Smooth muscle cell (in vitro differentiated cells): ENCODE data around the gene GDF10. TPM values are rescaled to one million over a fixed set of nuclear protein-coding genes. Genes with fewer than 3 reads are reported as not detected.

Experiments used
- DNase-seq: peaks from one replicate; lab custom pipeline; 2025; ENCODE audit not compliant: unreplicated experiment; lab: John Stamatoyannopoulos, UW
- H2AFZ ChIP-seq: fragments of 200-600 bp; sonication (generic); 2 replicates; pipeline ENCODE4 v1.6.0; 2016; ENCODE audit warnings: antibody characterized with exemption, low read depth, mild to moderate bottlenecking
- H3F3A ChIP-seq: fragments of 200-600 bp; sonication (generic); 2 replicates; pipeline ENCODE4 v1.6.0; 2017; ENCODE audit warnings: antibody characterized with exemption, low read depth
- H3K27ac ChIP-seq: fragments of 200-600 bp; sonication (generic); 2 replicates; pipeline ENCODE4 v1.5.1; 2016; ENCODE audit warnings: low read depth, mild to moderate bottlenecking
- H3K27me3 ChIP-seq: fragments of 200-600 bp; sonication (generic); 2 replicates; pipeline ENCODE4 v1.6.1; 2016; ENCODE audit warnings: low read depth, mild to moderate bottlenecking
- H3K36me3 ChIP-seq: fragments of 200-600 bp; sonication (generic); 2 replicates; pipeline ENCODE4 v1.5.1; 2016; ENCODE audit warnings: low read depth
- H3K4me1 ChIP-seq: fragments of 200-600 bp; sonication (generic); 2 replicates; pipeline ENCODE4 v1.5.1; 2016; ENCODE audit warnings: low read depth
- H3K4me2 ChIP-seq: fragments of 200-600 bp; sonication (generic); 2 replicates; pipeline ENCODE4 v1.6.0; 2016; ENCODE audit warnings: mild to moderate bottlenecking
- H3K4me3 ChIP-seq: fragments of 200-600 bp; sonication (generic); 2 replicates; pipeline ENCODE4 v1.5.1; 2016; ENCODE audit warnings: mild to moderate bottlenecking
- H3K79me2 ChIP-seq: fragments of 200-600 bp; sonication (generic); 2 replicates; pipeline ENCODE4 v1.6.0; 2016; ENCODE audit warnings: low read depth, mild to moderate bottlenecking
- H3K9ac ChIP-seq: fragments of 200-600 bp; sonication (generic); 2 replicates; pipeline ENCODE4 v1.6.0; 2016; ENCODE audit warnings: low read depth
- H3K9me3 ChIP-seq: fragments of 200-600 bp; sonication (generic); replicated peaks from 2 replicates; pipeline ENCODE4 v1.5.1; 2016; ENCODE audit warnings: low read depth
- H4K20me1 ChIP-seq: fragments of 200-600 bp; sonication (generic); 2 replicates; pipeline ENCODE4 v1.6.0; 2016; ENCODE audit warnings: low read depth
- CTCF ChIP-seq: fragments of 200-600 bp; sonication (generic); IDR thresholded peaks from 2 replicates; pipeline ENCODE4 v1.5.1; 2017; ENCODE audit warnings: borderline replicate concordance, mild to moderate bottlenecking, antibody characterized with exemption; ENCODE audit not compliant: insufficient read depth, poor library complexity, severe bottlenecking
- WGBS: methylation state at CpG from one replicate; pipeline ENCODE4 v1.1.7; 2016; ENCODE audit warnings: low lambda C conversion rate; 5-methylcytosine and 5-hydroxymethylcytosine counted together
- polyA plus RNA-seq: library from polyadenylated mRNA; unstranded; fragments of >200 nt; fragmentation: Nextera tagmentation; extraction: Ambion mirVana; gene quantifications from 2 replicates; pipeline ENCODE4 v1.2.1, GENCODE V29; 2016
- total RNA-seq: library from RNA; depleted of rRNA; stranded (reverse); fragments of >200 nt; gene quantifications from 2 replicates; pipeline ENCODE4 v1.2.3, GENCODE V29; 2014

The GDF10 gene
- total and polyA plus RNA-seq, 2 experiments from 2014 or later, result 0.58 to 1.5 TPM

- no peak for TF ChIP-seq CTCF
- WGBS, result 93% methylated on average over 5 of the region's 5 CpGs
- DNase-seq, result no peak
These were observed 33.4 kb upstream of the GDF10 start for GRCh38 chr10:47266602-47267001.

GRCh38 chr10:47268696-47269095 is 31.3 kb upstream of the GDF10 start:
- Histone ChIP-seq H3F3A (no peaks in the 10 kb centered on the region), H3K9me3 (no peaks in the 10 kb centered on the region), H3K79me2 (no peaks in the 10 kb centered on the region), H3K36me3 (no peaks in the 10 kb centered on the region), H3K9ac (no peak overlapping the region), H2AFZ (no peak overlapping the region), H3K27me3 (no peaks in the 10 kb centered on the region), H3K4me2 (no peak overlapping the region), H3K27ac (no peak overlapping the region), H3K4me1 (no peaks in the 10 kb centered on the region), H3K4me3 (no peak overlapping the region), H4K20me1 (no peaks in the 10 kb centered on the region)
- whole genome bisulfite sequencing, result 89% methylated on average over 9 of the region's 9 CpGs
- no peak for TF ChIP-seq CTCF
- no peak for DNase-seq

More at GRCh38 chr10:47266602-47267001, 33.4 kb upstream of the GDF10 start:
- no peak overlapping the region for H3K27ac ChIP-seq
- no peaks in the 10 kb centered on the region for H3F3A ChIP-seq
- H3K27me3 ChIP-seq, result no peaks in the 10 kb centered on the region
- no peak overlapping the region for H3K4me2 ChIP-seq
- no peak overlapping the region for H3K9ac ChIP-seq
- H2AFZ ChIP-seq, result no peak overlapping the region
- H4K20me1 ChIP-seq, result no peaks in the 10 kb centered on the region
- H3K36me3 ChIP-seq, result no peaks in the 10 kb centered on the region
- H3K4me3 ChIP-seq, result no peak overlapping the region
- H3K79me2 ChIP-seq, result no peaks in the 10 kb centered on the region
- H3K4me1 ChIP-seq, result no peaks in the 10 kb centered on the region
- no peaks in the 10 kb centered on the region for H3K9me3 ChIP-seq

DNA sequence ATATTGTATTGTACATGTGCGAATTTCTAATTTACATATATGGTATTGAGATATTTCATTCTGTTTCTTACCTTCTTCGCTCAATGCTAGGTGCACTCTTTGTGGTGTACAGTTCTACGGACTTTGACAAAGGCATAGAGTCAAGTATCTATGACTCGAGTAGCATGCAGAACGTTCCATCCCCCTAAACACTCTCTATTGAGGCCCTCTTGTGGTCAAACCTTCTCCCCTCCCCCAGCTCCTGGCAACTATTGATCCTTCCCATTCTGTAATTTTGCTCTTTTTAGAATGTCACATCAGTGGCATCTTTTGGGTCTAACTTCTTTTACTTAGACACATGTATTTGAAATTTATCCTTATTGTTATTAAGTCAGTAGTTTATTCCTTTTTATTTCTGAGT is 30.7 kb upstream of the GDF10 start:
- no peaks in the 10 kb centered on the region for H3F3A ChIP-seq
- H3K27ac ChIP-seq, result no peak overlapping the region
- no peak overlapping the region for H3K4me2 ChIP-seq
- H3K79me2 ChIP-seq, result no peaks in the 10 kb centered on the region
- TF ChIP-seq CTCF, result peak; percentile 21
- no peaks in the 10 kb centered on the region for H3K36me3 ChIP-seq
- H3K9me3 ChIP-seq, result peaks cover under 1% of the 10 kb centered on the region
- H4K20me1 ChIP-seq, result no peaks in the 10 kb centered on the region
- H3K9ac ChIP-seq, result no peak overlapping the region
- no peak for DNase-seq
- H3K4me1 ChIP-seq, result no peaks in the 10 kb centered on the region
- H3K4me3 ChIP-seq, result no peak overlapping the region
- no peak overlapping the region for H2AFZ ChIP-seq
- 53% methylated on average over 5 of the region's 5 CpGs for WGBS
- no peaks in the 10 kb centered on the region for H3K27me3 ChIP-seq

- no peaks in the 10 kb centered on the region for H3K79me2 ChIP-seq
- no peaks in the 10 kb centered on the region for H3K36me3 ChIP-seq
- no peak overlapping the region for H3K4me2 ChIP-seq
- no peak overlapping the region for H3K27ac ChIP-seq
- no peaks in the 10 kb centered on the region for H3F3A ChIP-seq
- peaks cover 6% of the 10 kb centered on the region for H3K27me3 ChIP-seq
- H3K9me3 ChIP-seq, result peaks cover 4% of the 10 kb centered on the region
- DNase-seq, result no peak
- H3K9ac ChIP-seq, result no peak overlapping the region
- no peak overlapping the region for H3K4me3 ChIP-seq
- no peak overlapping the region for H2AFZ ChIP-seq
- TF ChIP-seq CTCF, result no peak
- 100% methylated on average over 2 of the region's 2 CpGs for whole genome bisulfite sequencing
- H4K20me1 ChIP-seq, result no peaks in the 10 kb centered on the region
- H3K4me1 ChIP-seq, result peaks cover 6% of the 10 kb centered on the region
These were observed 23.9 kb upstream of the GDF10 start for GRCh38 chr10:47276071-47276470.
